GM23338 (cell line): Measurements from ENCODE around the gene IL21. TPM values are rescaled to one million over a fixed set of nuclear protein-coding genes. Genes with fewer than 3 reads are reported as not detected.

Source experiments
- ATAC-seq: fragments of 200-7000 bp; cut with Tn5 transposase; 3 replicates; pipeline ENCODE4 v1.9.1; 2020
- DNase-seq: peaks from one replicate; pipeline ENCODE4 v3.0.0-alpha.2; 2015; ENCODE audit warnings: low spot score
- H2AFZ ChIP-seq: fragments of 200-600 bp; sonication (generic); 2 replicates; pipeline ENCODE4 v1.8.0; 2016; ENCODE audit warnings: antibody characterized with exemption, mild to moderate bottlenecking, moderate library complexity
- H3F3A ChIP-seq: fragments of 200-600 bp; sonication (generic); replicated peaks from 2 replicates; pipeline ENCODE4 v1.8.0; 2017; ENCODE audit warnings: antibody characterized with exemption, mixed run types, low read depth
- H3K27ac ChIP-seq: fragments of 200-600 bp; sonication (generic); 2 replicates; pipeline ENCODE4 v1.6.1; 2016; ENCODE audit warnings: low read depth
- H3K27me3 ChIP-seq: fragments of 200-600 bp; sonication (generic); 2 replicates; pipeline ENCODE4 v1.8.0; 2016; ENCODE audit warnings: mild to moderate bottlenecking, mixed run types, moderate library complexity; ENCODE audit not compliant: insufficient read depth
- H3K36me3 ChIP-seq: fragments of 200-600 bp; sonication (generic); 2 replicates; pipeline ENCODE4 v1.8.0; 2016; ENCODE audit warnings: mild to moderate bottlenecking; ENCODE audit not compliant: insufficient read depth
- H3K4me1 ChIP-seq: fragments of 200-600 bp; sonication (generic); 2 replicates; pipeline ENCODE4 v1.8.0; 2016; ENCODE audit warnings: mild to moderate bottlenecking, moderate library complexity; ENCODE audit not compliant: insufficient read depth
- H3K4me2 ChIP-seq: fragments of 200-600 bp; sonication (generic); 2 replicates; pipeline ENCODE4 v1.7.1; 2017; ENCODE audit warnings: mixed run types
- H3K4me3 ChIP-seq: fragments of 200-600 bp; sonication (generic); 2 replicates; pipeline ENCODE4 v1.6.1; 2016; ENCODE audit warnings: mixed run types
- H3K79me2 ChIP-seq: fragments of 200-600 bp; sonication (generic); replicated peaks from 2 replicates; pipeline ENCODE4 v1.8.0; 2017; ENCODE audit warnings: mild to moderate bottlenecking; ENCODE audit not compliant: insufficient read depth
- H3K9me2 ChIP-seq: fragments of 200-600 bp; sonication (generic); 2 replicates; pipeline ENCODE4 v1.8.0; 2017; ENCODE audit not compliant: insufficient read depth
- H4K20me1 ChIP-seq: fragments of 200-600 bp; sonication (generic); replicated peaks from 2 replicates; pipeline ENCODE4 v1.8.0; 2017; ENCODE audit warnings: mild to moderate bottlenecking; ENCODE audit not compliant: insufficient read depth
- H3K27ac Mint-ChIP-seq: 2 replicates; pipeline ENCODE4 v1.8.0; 2020; ENCODE audit warnings: inconsistent platforms, mild to moderate bottlenecking, moderate library complexity, mixed read lengths
- H3K27me3 Mint-ChIP-seq: 3 replicates; pipeline ENCODE4 v1.8.0; 2022; ENCODE audit warnings: low read depth, mild to moderate bottlenecking, moderate library complexity, mixed read lengths, inconsistent platforms; ENCODE audit not compliant: insufficient read depth, poor library complexity
- H3K36me3 Mint-ChIP-seq: 3 replicates; pipeline ENCODE4 v1.8.0; 2021; ENCODE audit warnings: low read depth, mild to moderate bottlenecking, inconsistent platforms, moderate library complexity, mixed read lengths
- H3K4me1 Mint-ChIP-seq: 3 replicates; pipeline ENCODE4 v1.8.0; 2020; ENCODE audit warnings: mild to moderate bottlenecking, inconsistent platforms, mixed read lengths
- H3K4me3 Mint-ChIP-seq: 3 replicates; pipeline ENCODE4 v1.8.0; 2021; ENCODE audit warnings: moderate library complexity, mild to moderate bottlenecking, inconsistent platforms, mixed read lengths
- H3K9me3 Mint-ChIP-seq: 3 replicates; pipeline ENCODE4 v1.8.0; 2020; ENCODE audit warnings: moderate library complexity, mild to moderate bottlenecking, inconsistent platforms, mixed read lengths
- CREB1 ChIP-seq: fragments of 250-450 bp; sonication (Bioruptor Pico); IDR thresholded peaks from 2 replicates; pipeline ENCODE4 v1.5.0; 2020; ENCODE audit warnings: low read depth, mild to moderate bottlenecking, moderate library complexity
- EZH2 ChIP-seq: fragments of 200-600 bp; sonication (generic); IDR thresholded peaks from one replicate; pipeline ENCODE4 v1.8.0; 2017; ENCODE audit warnings: antibody characterized with exemption, mild to moderate bottlenecking, low read depth; ENCODE audit not compliant: unreplicated experiment
- EZH2phosphoT487 ChIP-seq: fragments of 200-600 bp; sonication (generic); IDR thresholded peaks from one replicate; pipeline ENCODE4 v1.8.1; 2018; ENCODE audit warnings: antibody characterized with exemption; ENCODE audit not compliant: unreplicated experiment
- JUNB ChIP-seq: IDR thresholded peaks from one replicate; pipeline ENCODE4 v1.6.1; 2016; ENCODE audit warnings: antibody characterized with exemption; ENCODE audit not compliant: unreplicated experiment
- NANOG ChIP-seq: IDR thresholded peaks from 2 replicates; pipeline ENCODE4 v1.6.1; 2016; ENCODE audit warnings: antibody characterized with exemption, borderline replicate concordance
- POLR2AphosphoS5 ChIP-seq: IDR thresholded peaks from 2 replicates; pipeline ENCODE4 v1.6.1; 2016; ENCODE audit warnings: antibody characterized with exemption, low read depth
- STAT1 ChIP-seq: IDR thresholded peaks from one replicate; pipeline ENCODE4 v1.6.1; 2016; ENCODE audit warnings: antibody characterized with exemption; ENCODE audit not compliant: unreplicated experiment
- ZNF114 ChIP-seq: fragments of 250-450 bp; sonication (Bioruptor Pico); IDR thresholded peaks from 2 replicates; pipeline ENCODE4 v1.5.0; 2020; ENCODE audit warnings: mild to moderate bottlenecking, moderate library complexity
- ZNF331 ChIP-seq: fragments of 250-450 bp; sonication (Bioruptor Pico); IDR thresholded peaks from 2 replicates; pipeline ENCODE4 v1.5.0; 2020; ENCODE audit warnings: low read depth, mild to moderate bottlenecking, moderate library complexity
- polyA plus RNA-seq: library from polyadenylated mRNA; unstranded; fragments of >200 nt; fragmentation: Nextera tagmentation; extraction: Ambion mirVana; gene quantifications from 2 replicates; pipeline ENCODE4 v1.2.1, GENCODE V29; 2016
- total RNA-seq: library from RNA; depleted of rRNA; stranded (reverse); fragments of >200 nt; shearing (Covaris generic); gene quantifications from 2 replicates; pipeline ENCODE4 v1.2.3, GENCODE V29; 2014
- TF ChIP-seq, protein P1 (sequence below): IDR thresholded peaks from 2 replicates; pipeline ENCODE4 v1.6.1; 2016; ENCODE audit warnings: antibody characterized with exemption
- TF ChIP-seq, protein P2 (sequence below): IDR thresholded peaks from one replicate; pipeline ENCODE4 v1.6.1; 2018; ENCODE audit warnings: antibody characterized with exemption; ENCODE audit not compliant: unreplicated experiment
- TF ChIP-seq, protein P3 (sequence below): fragments of 250-450 bp; sonication (Bioruptor Pico); IDR thresholded peaks from 2 replicates; pipeline ENCODE4 v1.5.0; 2020; ENCODE audit warnings: mild to moderate bottlenecking, moderate library complexity
- TF ChIP-seq, protein P4 (sequence below), 2 experiments: fragments of 200-600 bp in 1 of 2; sonication (generic) in 1 of 2; conservative IDR thresholded peaks; 2 replicates each; pipeline versions ENCODE4 v1.5.1 to v1.6.1; 2016 to 2017; ENCODE audit warnings: antibody characterized with exemption in 2 of 2, low read depth in 2 of 2, mild to moderate bottlenecking in 2 of 2, moderate library complexity in 1 of 2

Gene IL21
- total and polyA plus RNA-seq, 2 experiments from 2014 or later: not detected

DNA sequence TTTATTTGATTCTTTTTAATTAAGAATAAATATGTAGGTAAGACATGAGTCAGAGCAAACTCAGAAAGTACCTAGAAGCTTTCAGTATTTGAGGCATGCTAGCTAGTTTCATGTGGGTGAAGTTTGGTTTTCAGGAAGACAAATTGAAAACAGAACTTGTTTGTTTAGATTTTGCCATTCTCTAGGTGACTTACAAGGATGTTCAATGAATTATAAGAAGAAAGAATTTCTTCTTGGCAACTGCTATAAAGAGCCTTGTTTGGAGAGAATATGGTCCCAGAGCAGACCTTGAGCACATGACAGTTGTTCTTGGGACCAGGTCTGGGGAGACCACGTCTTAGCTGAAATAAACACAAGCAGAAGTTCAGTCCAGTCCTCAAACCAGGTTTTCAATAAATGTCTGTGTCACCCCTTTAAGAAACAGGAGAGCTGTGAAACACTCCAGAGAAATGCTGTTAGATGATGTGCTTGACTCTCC is 38.0 kb upstream of the IL21 start:
- Histone ChIP-seq H3K4me1 (no peaks in the 10 kb centered on the region), H3K27ac (no peak overlapping the region), H3K4me3 (no peak overlapping the region), H3K79me2 (no peaks in the 10 kb centered on the region), H3K9me2 (peaks cover 9% of the 10 kb centered on the region; the same call in 1 of the 2 replicates), H3F3A (no peaks in the 10 kb centered on the region), H4K20me1 (no peaks in the 10 kb centered on the region), H3K4me2 (no peak overlapping the region), H3K27me3 (no peaks in the 10 kb centered on the region), H2AFZ (no peak overlapping the region), H3K36me3 (no peaks in the 10 kb centered on the region)
- DNase-seq: no peak
- Mint-ChIP-seq H3K36me3 (no peaks in the 10 kb centered on the region), H3K9me3 (peaks cover 2% of the 10 kb centered on the region; the same call in 1 of the 3 replicates), H3K4me1 (no peaks in the 10 kb centered on the region; the same call in 2 of the 3 replicates), H3K27ac (no peak overlapping the region), H3K27me3 (no peaks in the 10 kb centered on the region), H3K4me3 (no peak overlapping the region)
- no peak for ATAC-seq
- TF ChIP-seq STAT1 (no peak), JUNB (no peak), NANOG (no peak), CREB1 (CRISPR knock-in tag) (no peak), ZNF114 (CRISPR knock-in tag) (no peak), POLR2AphosphoS5 (no peak), EZH2phosphoT487 (no peak), ZNF331 (no peak), EZH2 (no peak)
- TF ChIP-seq, protein P1, sequence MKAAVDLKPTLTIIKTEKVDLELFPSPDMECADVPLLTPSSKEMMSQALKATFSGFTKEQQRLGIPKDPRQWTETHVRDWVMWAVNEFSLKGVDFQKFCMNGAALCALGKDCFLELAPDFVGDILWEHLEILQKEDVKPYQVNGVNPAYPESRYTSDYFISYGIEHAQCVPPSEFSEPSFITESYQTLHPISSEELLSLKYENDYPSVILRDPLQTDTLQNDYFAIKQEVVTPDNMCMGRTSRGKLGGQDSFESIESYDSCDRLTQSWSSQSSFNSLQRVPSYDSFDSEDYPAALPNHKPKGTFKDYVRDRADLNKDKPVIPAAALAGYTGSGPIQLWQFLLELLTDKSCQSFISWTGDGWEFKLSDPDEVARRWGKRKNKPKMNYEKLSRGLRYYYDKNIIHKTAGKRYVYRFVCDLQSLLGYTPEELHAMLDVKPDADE: no peak
- TF ChIP-seq, protein P2, sequence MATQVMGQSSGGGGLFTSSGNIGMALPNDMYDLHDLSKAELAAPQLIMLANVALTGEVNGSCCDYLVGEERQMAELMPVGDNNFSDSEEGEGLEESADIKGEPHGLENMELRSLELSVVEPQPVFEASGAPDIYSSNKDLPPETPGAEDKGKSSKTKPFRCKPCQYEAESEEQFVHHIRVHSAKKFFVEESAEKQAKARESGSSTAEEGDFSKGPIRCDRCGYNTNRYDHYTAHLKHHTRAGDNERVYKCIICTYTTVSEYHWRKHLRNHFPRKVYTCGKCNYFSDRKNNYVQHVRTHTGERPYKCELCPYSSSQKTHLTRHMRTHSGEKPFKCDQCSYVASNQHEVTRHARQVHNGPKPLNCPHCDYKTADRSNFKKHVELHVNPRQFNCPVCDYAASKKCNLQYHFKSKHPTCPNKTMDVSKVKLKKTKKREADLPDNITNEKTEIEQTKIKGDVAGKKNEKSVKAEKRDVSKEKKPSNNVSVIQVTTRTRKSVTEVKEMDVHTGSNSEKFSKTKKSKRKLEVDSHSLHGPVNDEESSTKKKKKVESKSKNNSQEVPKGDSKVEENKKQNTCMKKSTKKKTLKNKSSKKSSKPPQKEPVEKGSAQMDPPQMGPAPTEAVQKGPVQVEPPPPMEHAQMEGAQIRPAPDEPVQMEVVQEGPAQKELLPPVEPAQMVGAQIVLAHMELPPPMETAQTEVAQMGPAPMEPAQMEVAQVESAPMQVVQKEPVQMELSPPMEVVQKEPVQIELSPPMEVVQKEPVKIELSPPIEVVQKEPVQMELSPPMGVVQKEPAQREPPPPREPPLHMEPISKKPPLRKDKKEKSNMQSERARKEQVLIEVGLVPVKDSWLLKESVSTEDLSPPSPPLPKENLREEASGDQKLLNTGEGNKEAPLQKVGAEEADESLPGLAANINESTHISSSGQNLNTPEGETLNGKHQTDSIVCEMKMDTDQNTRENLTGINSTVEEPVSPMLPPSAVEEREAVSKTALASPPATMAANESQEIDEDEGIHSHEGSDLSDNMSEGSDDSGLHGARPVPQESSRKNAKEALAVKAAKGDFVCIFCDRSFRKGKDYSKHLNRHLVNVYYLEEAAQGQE: no peak
- TF ChIP-seq, protein P3, sequence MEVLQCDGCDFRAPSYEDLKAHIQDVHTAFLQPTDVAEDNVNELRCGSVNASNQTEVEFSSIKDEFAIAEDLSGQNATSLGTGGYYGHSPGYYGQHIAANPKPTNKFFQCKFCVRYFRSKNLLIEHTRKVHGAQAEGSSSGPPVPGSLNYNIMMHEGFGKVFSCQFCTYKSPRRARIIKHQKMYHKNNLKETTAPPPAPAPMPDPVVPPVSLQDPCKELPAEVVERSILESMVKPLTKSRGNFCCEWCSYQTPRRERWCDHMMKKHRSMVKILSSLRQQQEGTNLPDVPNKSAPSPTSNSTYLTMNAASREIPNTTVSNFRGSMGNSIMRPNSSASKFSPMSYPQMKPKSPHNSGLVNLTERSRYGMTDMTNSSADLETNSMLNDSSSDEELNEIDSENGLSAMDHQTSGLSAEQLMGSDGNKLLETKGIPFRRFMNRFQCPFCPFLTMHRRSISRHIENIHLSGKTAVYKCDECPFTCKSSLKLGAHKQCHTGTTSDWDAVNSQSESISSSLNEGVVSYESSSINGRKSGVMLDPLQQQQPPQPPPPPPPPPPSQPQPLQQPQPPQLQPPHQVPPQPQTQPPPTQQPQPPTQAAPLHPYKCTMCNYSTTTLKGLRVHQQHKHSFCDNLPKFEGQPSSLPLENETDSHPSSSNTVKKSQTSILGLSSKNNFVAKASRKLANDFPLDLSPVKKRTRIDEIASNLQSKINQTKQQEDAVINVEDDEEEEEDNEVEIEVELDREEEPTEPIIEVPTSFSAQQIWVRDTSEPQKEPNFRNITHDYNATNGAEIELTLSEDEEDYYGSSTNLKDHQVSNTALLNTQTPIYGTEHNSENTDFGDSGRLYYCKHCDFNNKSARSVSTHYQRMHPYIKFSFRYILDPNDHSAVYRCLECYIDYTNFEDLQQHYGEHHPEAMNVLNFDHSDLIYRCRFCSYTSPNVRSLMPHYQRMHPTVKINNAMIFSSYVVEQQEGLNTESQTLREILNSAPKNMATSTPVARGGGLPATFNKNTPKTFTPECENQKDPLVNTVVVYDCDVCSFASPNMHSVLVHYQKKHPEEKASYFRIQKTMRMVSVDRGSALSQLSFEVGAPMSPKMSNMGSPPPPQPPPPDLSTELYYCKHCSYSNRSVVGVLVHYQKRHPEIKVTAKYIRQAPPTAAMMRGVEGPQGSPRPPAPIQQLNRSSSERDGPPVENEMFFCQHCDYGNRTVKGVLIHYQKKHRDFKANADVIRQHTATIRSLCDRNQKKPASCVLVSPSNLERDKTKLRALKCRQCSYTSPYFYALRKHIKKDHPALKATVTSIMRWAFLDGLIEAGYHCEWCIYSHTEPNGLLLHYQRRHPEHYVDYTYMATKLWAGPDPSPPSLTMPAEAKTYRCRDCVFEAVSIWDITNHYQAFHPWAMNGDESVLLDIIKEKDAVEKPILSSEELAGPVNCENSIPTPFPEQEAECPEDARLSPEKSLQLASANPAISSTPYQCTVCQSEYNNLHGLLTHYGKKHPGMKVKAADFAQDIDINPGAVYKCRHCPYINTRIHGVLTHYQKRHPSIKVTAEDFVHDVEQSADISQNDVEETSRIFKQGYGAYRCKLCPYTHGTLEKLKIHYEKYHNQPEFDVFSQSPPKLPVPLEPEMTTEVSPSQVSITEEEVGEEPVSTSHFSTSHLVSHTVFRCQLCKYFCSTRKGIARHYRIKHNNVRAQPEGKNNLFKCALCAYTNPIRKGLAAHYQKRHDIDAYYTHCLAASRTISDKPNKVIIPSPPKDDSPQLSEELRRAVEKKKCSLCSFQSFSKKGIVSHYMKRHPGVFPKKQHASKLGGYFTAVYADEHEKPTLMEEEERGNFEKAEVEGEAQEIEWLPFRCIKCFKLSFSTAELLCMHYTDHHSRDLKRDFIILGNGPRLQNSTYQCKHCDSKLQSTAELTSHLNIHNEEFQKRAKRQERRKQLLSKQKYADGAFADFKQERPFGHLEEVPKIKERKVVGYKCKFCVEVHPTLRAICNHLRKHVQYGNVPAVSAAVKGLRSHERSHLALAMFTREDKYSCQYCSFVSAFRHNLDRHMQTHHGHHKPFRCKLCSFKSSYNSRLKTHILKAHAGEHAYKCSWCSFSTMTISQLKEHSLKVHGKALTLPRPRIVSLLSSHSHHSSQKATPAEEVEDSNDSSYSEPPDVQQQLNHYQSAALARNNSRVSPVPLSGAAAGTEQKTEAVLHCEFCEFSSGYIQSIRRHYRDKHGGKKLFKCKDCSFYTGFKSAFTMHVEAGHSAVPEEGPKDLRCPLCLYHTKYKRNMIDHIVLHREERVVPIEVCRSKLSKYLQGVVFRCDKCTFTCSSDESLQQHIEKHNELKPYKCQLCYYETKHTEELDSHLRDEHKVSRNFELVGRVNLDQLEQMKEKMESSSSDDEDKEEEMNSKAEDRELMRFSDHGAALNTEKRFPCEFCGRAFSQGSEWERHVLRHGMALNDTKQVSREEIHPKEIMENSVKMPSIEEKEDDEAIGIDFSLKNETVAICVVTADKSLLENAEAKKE (CRISPR knock-in tag): no peak
- TF ChIP-seq, protein P4, sequence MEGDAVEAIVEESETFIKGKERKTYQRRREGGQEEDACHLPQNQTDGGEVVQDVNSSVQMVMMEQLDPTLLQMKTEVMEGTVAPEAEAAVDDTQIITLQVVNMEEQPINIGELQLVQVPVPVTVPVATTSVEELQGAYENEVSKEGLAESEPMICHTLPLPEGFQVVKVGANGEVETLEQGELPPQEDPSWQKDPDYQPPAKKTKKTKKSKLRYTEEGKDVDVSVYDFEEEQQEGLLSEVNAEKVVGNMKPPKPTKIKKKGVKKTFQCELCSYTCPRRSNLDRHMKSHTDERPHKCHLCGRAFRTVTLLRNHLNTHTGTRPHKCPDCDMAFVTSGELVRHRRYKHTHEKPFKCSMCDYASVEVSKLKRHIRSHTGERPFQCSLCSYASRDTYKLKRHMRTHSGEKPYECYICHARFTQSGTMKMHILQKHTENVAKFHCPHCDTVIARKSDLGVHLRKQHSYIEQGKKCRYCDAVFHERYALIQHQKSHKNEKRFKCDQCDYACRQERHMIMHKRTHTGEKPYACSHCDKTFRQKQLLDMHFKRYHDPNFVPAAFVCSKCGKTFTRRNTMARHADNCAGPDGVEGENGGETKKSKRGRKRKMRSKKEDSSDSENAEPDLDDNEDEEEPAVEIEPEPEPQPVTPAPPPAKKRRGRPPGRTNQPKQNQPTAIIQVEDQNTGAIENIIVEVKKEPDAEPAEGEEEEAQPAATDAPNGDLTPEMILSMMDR (conservative IDR thresholded peaks at IDR 0.05; ENCODE audit: low read depth in 2 of 2): no peak
